ENCODE data around the gene C22orf15. TPM values are rescaled to one million over a fixed set of nuclear protein-coding genes. Genes with fewer than 3 reads are reported as not detected.

The C22orf15 gene
- total and polyA plus RNA-seq, 9 of the 15 experiments (the other 6 are each of a cell fraction or from before 2014, with no cell fraction given) = 0.07 TPM; not detected in 8

GRCh38 chr22:23806837-23807236, 44.0 kb downstream of the C22orf15 start (continued):
- no peak for TF ChIP-seq CHD7 (IDR thresholded peaks at IDR 0.05; ENCODE audit: low read depth, low read length)
- no peak for TF ChIP-seq HNRNPL (IDR thresholded peaks at IDR 0.05; ENCODE audit: low read depth, low read length)
- TF ChIP-seq ZNF175 (CRISPR knock-in tag; IDR thresholded peaks at IDR 0.05; ENCODE audit: low read depth) = no peak
- TF ChIP-seq E2F3 (CRISPR knock-in tag; IDR thresholded peaks at IDR 0.05) = no peak
- no peak for TF ChIP-seq HDAC2 (IDR thresholded peaks at IDR 0.05)
- TF ChIP-seq SREBF2 (CRISPR knock-in tag; IDR thresholded peaks at IDR 0.05) = no peak
- no peak for TF ChIP-seq ZBTB26 (CRISPR knock-in tag; IDR thresholded peaks at IDR 0.05)
- no peak for TF ChIP-seq EP400 (IDR thresholded peaks at IDR 0.05)
- TF ChIP-seq NCOA4 (IDR thresholded peaks at IDR 0.05; ENCODE audit: partially characterized antibody) = no peak
- no peak for TF ChIP-seq NELFE (IDR thresholded peaks at IDR 0.05; ENCODE audit: insufficient read depth, insufficient read length)
- TF ChIP-seq HNRNPH1 (optimal IDR thresholded peaks at IDR 0.05; ENCODE audit: low read depth, low read length) = no peak
- TF ChIP-seq NCOR1 (IDR thresholded peaks at IDR 0.05) = no peak
- no peak for TF ChIP-seq MYC (IDR thresholded peaks at IDR 0.05; ENCODE audit: low read depth, low read length)
- no peak for TF ChIP-seq MYC (CRISPR knock-in tag; IDR thresholded peaks at IDR 0.05; ENCODE audit: borderline replicate concordance, low read depth)
- TF ChIP-seq CBX3 (IDR thresholded peaks at IDR 0.05; ENCODE audit: borderline replicate concordance in 1 of 2, low read length in 2 of 2) = no peak
- TF ChIP-seq TBL1XR1 (IDR thresholded peaks at IDR 0.05; ENCODE audit: low read length in 2 of 2) = no peak
